ENCODE results near the gene PARD6A.
A peak's percentile ranks its signal among the peaks of the same experiment; 100 is the strongest.

PARD6A gene

GRCh38 chr16:67666559-67667452 lies 6.0 kb downstream of the PARD6A start, which contains the start of the genes C16orf86 and ENKD1:
Gene C16orf86, plus strand, starts transcription at chr16:67666814. Its CDS starts 157 bp downstream, at chr16:67666971.
Gene ENKD1, minus strand, starts transcription at chr16:67666750. Its CDS starts 308 bp downstream, at chr16:67666442.
- no peak for DNase-seq (ENCODE audit: low read depth)

GRCh38 chr16:67667453-67667816 lies 6.7 kb downstream of the PARD6A start:
- no peak for DNase-seq (ENCODE audit: low read depth)

- peak; percentile 71 for DNase-seq (ENCODE audit: low read depth)
These were observed 7.2 kb downstream of the PARD6A start for GRCh38 chr16:67667817-67668494.

GRCh38 chr16:67668495-67669157 lies 7.9 kb downstream of the PARD6A start:
- no peak for DNase-seq (ENCODE audit: low read depth)

- DNase-seq (ENCODE audit: low read depth) = no peak
These were observed 8.8 kb downstream of the PARD6A start for GRCh38 chr16:67669499-67670101.

GRCh38 chr16:67672306-67672705 lies 11.5 kb downstream of the PARD6A start:
- DNase-seq (ENCODE audit: low read depth) = no peak

- DNase-seq (ENCODE audit: low read depth) = peak; percentile 30
These were observed 12.2 kb downstream of the PARD6A start for GRCh38 chr16:67672739-67673662.

- DNase-seq (ENCODE audit: low read depth) = no peak
These were observed 13.2 kb downstream of the PARD6A start for GRCh38 chr16:67673712-67674580.

GRCh38 chr16:67674851-67675578 lies 14.3 kb downstream of the PARD6A start:
- no peak for DNase-seq (ENCODE audit: low read depth)

- DNase-seq (ENCODE audit: low read depth) = no peak
These were observed 14.8 kb downstream of the PARD6A start for GRCh38 chr16:67675579-67675935.

GRCh38 chr16:67675999-67676398 lies 15.2 kb downstream of the PARD6A start:
- no peak for DNase-seq (ENCODE audit: low read depth)

- DNase-seq (ENCODE audit: low read depth) = no peak
These were observed 15.8 kb downstream of the PARD6A start for GRCh38 chr16:67676516-67676915.

GRCh38 chr16:67676939-67677338 lies 16.2 kb downstream of the PARD6A start:
- no peak for DNase-seq (ENCODE audit: low read depth)

GRCh38 chr16:67677712-67678111 lies 17.0 kb downstream of the PARD6A start:
- DNase-seq (ENCODE audit: low read depth) = no peak

GRCh38 chr16:67678354-67679023 lies 17.7 kb downstream of the PARD6A start:
- DNase-seq (ENCODE audit: low read depth) = no peak

GRCh38 chr16:67679935-67680897 lies 19.5 kb downstream of the PARD6A start:
- DNase-seq (ENCODE audit: low read depth) = no peak

GRCh38 chr16:67683767-67684166 lies 23.0 kb downstream of the PARD6A start:
- no peak for DNase-seq (ENCODE audit: low read depth)

All from GM04503 (cell line).